Naive thymus-derived CD4-positive, alpha-beta T cell (primary cell): ENCODE measurements around the gene SFTA2. TPM values are rescaled to one million over a fixed set of nuclear protein-coding genes. Genes with fewer than 3 reads are reported as not detected.
A peak's percentile ranks its signal among the peaks of the same experiment; 100 is the strongest.

Source experiments
- ATAC-seq: fragments of 150-1000 bp; cut with Tn5 transposase; 2 replicates; pipeline ENCODE4 v1.10.0; 2021; ENCODE audit warnings: mild to moderate bottlenecking, moderate library complexity
- CTCF ChIA-PET: fragments of 350-600 bp; sonication (Branson Sonifier 250); formaldehyde crosslinking; loops from one replicate; lab custom pipeline; 2021; ENCODE audit warnings: antibody characterized with exemption; lab: Charles Lee
- POLR2A ChIA-PET: fragments of 350-600 bp; sonication (Branson Sonifier 250); formaldehyde crosslinking; loops from one replicate; lab custom pipeline; 2021; ENCODE audit warnings: antibody characterized with exemption, inconsistent platforms; lab: Charles Lee
- DNase-seq, 9 donors: peaks; one replicate each; pipeline versions ENCODE4 v3.0.0 to v3.0.0-alpha.2; 2020 to 2022; ENCODE audit warnings: mixed read lengths in 1 of 9
- H3K27ac ChIP-seq: one replicate; pipeline ENCODE4 v1.7.0; 2013; ENCODE audit warnings: mild to moderate bottlenecking, low read depth, low read length, moderate library complexity
- H3K27me3 ChIP-seq, 2 donors: one replicate each; pipeline ENCODE4 v1.7.0; 2013; ENCODE audit warnings: low read length in 2 of 2, mild to moderate bottlenecking in 2 of 2, moderate library complexity in 2 of 2; ENCODE audit not compliant: control insufficient read depth in 2 of 2, insufficient read depth in 2 of 2
- H3K36me3 ChIP-seq, 3 experiments: 1 replicate in 2 of 3; 2 replicates in 1 of 3; pipeline ENCODE4 v1.7.0; 2013; ENCODE audit warnings: low read length in 3 of 3, mild to moderate bottlenecking in 3 of 3, moderate library complexity in 1 of 3; ENCODE audit not compliant: insufficient read depth in 3 of 3, control insufficient read depth in 2 of 3
- H3K4me1 ChIP-seq, 2 donors: one replicate each; pipeline ENCODE4 v1.7.0; 2013; ENCODE audit warnings: low read length in 2 of 2, mild to moderate bottlenecking in 2 of 2, moderate library complexity in 1 of 2; ENCODE audit not compliant: control insufficient read depth in 2 of 2, insufficient read depth in 2 of 2
- H3K4me3 ChIP-seq: 2 replicates; pipeline ENCODE4 v1.7.0; 2013; ENCODE audit warnings: mild to moderate bottlenecking, low read length
- H3K9me3 ChIP-seq, 3 experiments: 1 replicate in 2 of 3; 2 replicates in 1 of 3; pipeline ENCODE4 v1.7.0; 2013; ENCODE audit warnings: low read length in 3 of 3; ENCODE audit not compliant: control insufficient read depth in 2 of 3
- H3K27ac Mint-ChIP-seq, 9 donors: one replicate each; pipeline ENCODE4 v1.8.0; 2020 to 2022; ENCODE audit warnings: mixed read lengths in 9 of 9, mild to moderate bottlenecking in 8 of 9, moderate library complexity in 5 of 9, inconsistent platforms in 2 of 9
- H3K27me3 Mint-ChIP-seq, 5 donors: one replicate each; pipeline ENCODE4 v1.8.0; 2021 to 2022; ENCODE audit warnings: mixed read lengths in 5 of 5, mild to moderate bottlenecking in 1 of 5
- H3K36me3 Mint-ChIP-seq, 5 donors: one replicate each; pipeline ENCODE4 v1.8.0; 2020 to 2022; ENCODE audit warnings: mixed read lengths in 5 of 5, mild to moderate bottlenecking in 3 of 5, inconsistent platforms in 1 of 5
- H3K4me1 Mint-ChIP-seq, 7 donors: one replicate each; pipeline ENCODE4 v1.8.0; 2020 to 2022; ENCODE audit warnings: mixed read lengths in 7 of 7, mild to moderate bottlenecking in 3 of 7, inconsistent platforms in 1 of 7
- H3K4me3 Mint-ChIP-seq, 10 donors: one replicate each; pipeline ENCODE4 v1.8.0; 2020 to 2022; ENCODE audit warnings: mild to moderate bottlenecking in 10 of 10, mixed read lengths in 10 of 10, moderate library complexity in 6 of 10, inconsistent platforms in 2 of 10
- H3K9me3 Mint-ChIP-seq, 11 donors: one replicate each; pipeline ENCODE4 v1.8.0; 2020 to 2022; ENCODE audit warnings: mixed read lengths in 11 of 11, mild to moderate bottlenecking in 4 of 11, inconsistent platforms in 1 of 11, moderate library complexity in 1 of 11
- intact Hi-C, 2 donors: fragments of 100-400 bp; cut with micrococcal nuclease; formaldehyde crosslinking; loops; one replicate each; pipeline ENCODE4 v1.15.1; 2023
- polyA plus RNA-seq, 2 donors: library from polyadenylated mRNA; unstranded; fragments of 300-500 nt; fragmentation: Illumina TruSeq; gene quantifications; one replicate each; pipeline ENCODE4 v1.2.3, GENCODE V29; 2021
- total RNA-seq, 6 experiments: library from RNA in 5 of 6; stranded (reverse) in 5 of 6; gene quantifications; 1 replicate in 5 of 6; 2 replicates in 1 of 6; pipeline ENCODE4 v1.2.3 and lab custom pipeline; 2021 to 2026

The SFTA2 gene
- total and polyA plus RNA-seq, 7 experiments from 2014 or later = 0.34 TPM; not detected in 6

- Mint-ChIP-seq H3K9me3 (no peaks in the 10 kb centered on the region), H3K4me1 (peaks cover 20 to 32% (median 21%) of the 10 kb centered on the region in 7 donors), H3K27me3 (no peaks in the 10 kb centered on the region), H3K36me3 (peaks cover 2 to 25% (median 12%) of the 10 kb centered on the region in 5 donors), H3K27ac (no peak overlapping the region), H3K4me3 (peak overlapping the region in 1 of 10 donors; percentile 38)
- Histone ChIP-seq H3K27ac (no peak overlapping the region), H3K4me1 (peaks cover 8 to 18% of the 10 kb centered on the region in 2 donors), H3K9me3 (no peaks in the 10 kb centered on the region), H3K27me3 (no peaks in the 10 kb centered on the region), H3K4me3 (no peak overlapping the region), H3K36me3 (peaks cover 0 to 41% (median 0%) of the 10 kb centered on the region in 3 experiments)
- ATAC-seq = no peak
- ChIA-PET POLR2A (interaction anchor here (1.7 kb wide), 1 partner anchor 22 kb away, joined by 5 read pairs; no protein-coding TSS in a partner anchor), CTCF (interaction anchor here (0.6 to 0.7 kb wide), 3 partner anchors 318 to 579 kb away, joined by 3 read pairs; no protein-coding TSS in a partner anchor)
- DNase-seq = no peak
- intact Hi-C loops = loop anchor here in 1 of 2 donors (10.0 kb wide), 1 partner anchor 275 kb away; the partner anchor contains the start of genes MRPS18B and PPP1R10
These were observed 41.9 kb downstream of the SFTA2 start for GRCh38 chr6:30889921-30890645.

- H3K4me3 Mint-ChIP-seq = no peak overlapping the region
- no peaks in the 10 kb centered on the region for H3K27me3 ChIP-seq
- CTCF ChIA-PET = interaction anchor here (0.6 to 0.7 kb wide), 2 partner anchors 60 to 571 kb away, joined by 3 read pairs; no protein-coding TSS in a partner anchor
- no peak overlapping the region for H3K4me3 ChIP-seq
- peaks cover 0 to 36% (median 0%) of the 10 kb centered on the region in 3 experiments for H3K36me3 ChIP-seq
- DNase-seq (no peak), ATAC-seq (no peak)
- H3K9me3 Mint-ChIP-seq = no peaks in the 10 kb centered on the region
- H3K4me1 Mint-ChIP-seq = peaks cover 15 to 35% (median 24%) of the 10 kb centered on the region in 7 donors
- intact Hi-C loops = loop anchor here in 1 of 2 donors (10.0 kb wide), 1 partner anchor 275 kb away; the partner anchor contains the start of genes MRPS18B and PPP1R10
- peaks cover 0 to 19% (median 9%) of the 10 kb centered on the region in 5 donors for H3K36me3 Mint-ChIP-seq
- POLR2A ChIA-PET = interaction anchor here (0.5 to 1.7 kb wide), 4 partner anchors 10 to 207 kb away, joined by 3 to 5 read pairs (median 4); no protein-coding TSS in a partner anchor
- H3K27ac ChIP-seq = no peak overlapping the region
- no peak overlapping the region for H3K27ac Mint-ChIP-seq
- H3K9me3 ChIP-seq = no peaks in the 10 kb centered on the region
- no peaks in the 10 kb centered on the region for H3K27me3 Mint-ChIP-seq
- peaks cover 12 to 22% of the 10 kb centered on the region in 2 donors for H3K4me1 ChIP-seq
These were observed 42.5 kb downstream of the SFTA2 start for GRCh38 chr6:30889496-30889885.

GRCh38 chr6:30888816-30889495 is 43.0 kb downstream of the SFTA2 start:
- Histone ChIP-seq H3K9me3 (no peaks in the 10 kb centered on the region), H3K36me3 (peaks cover 0 to 31% (median 0%) of the 10 kb centered on the region in 3 experiments), H3K4me1 (peaks cover 12 to 22% of the 10 kb centered on the region in 2 donors), H3K27ac (no peak overlapping the region), H3K27me3 (no peaks in the 10 kb centered on the region), H3K4me3 (no peak overlapping the region)
- CTCF ChIA-PET = interaction anchor here (0.7 kb wide), 1 partner anchor 59 kb away, joined by 3 read pairs; no protein-coding TSS in a partner anchor
- DNase-seq = no peak
- Mint-ChIP-seq H3K4me3 (no peak overlapping the region), H3K27me3 (no peaks in the 10 kb centered on the region), H3K27ac (peak overlapping the region in 1 of 9 donors; percentile 22), H3K4me1 (peaks cover 15 to 35% (median 24%) of the 10 kb centered on the region in 7 donors), H3K36me3 (peaks cover 0 to 19% (median 9%) of the 10 kb centered on the region in 5 donors), H3K9me3 (no peaks in the 10 kb centered on the region)
- POLR2A ChIA-PET = interaction anchor here (0.5 to 1.7 kb wide), 7 partner anchors 10 to 259 kb away, joined by 3 to 5 read pairs (median 4); no protein-coding TSS in a partner anchor
- no peak for ATAC-seq
- intact Hi-C loops = loop anchor here in 1 of 2 donors (10.0 kb wide), 1 partner anchor 274 kb away; the partner anchor contains the start of genes MRPS18B and PPP1R10

- Mint-ChIP-seq H3K9me3 (no peaks in the 10 kb centered on the region), H3K27ac (peak overlapping the region in 3 of 9 donors; percentile 10 to 22 (median 19))
- POLR2A ChIA-PET = interaction anchor here (0.5 to 1.1 kb wide), 5 partner anchors 9 to 259 kb away, joined by 3 to 5 read pairs (median 3); no protein-coding TSS in a partner anchor
These were observed 43.8 kb downstream of the SFTA2 start for GRCh38 chr6:30887901-30888815.

GRCh38 chr6:30886897-30887255 is 45.1 kb downstream of the SFTA2 start:
- Histone ChIP-seq H3K4me1 (peaks cover 12 to 35% of the 10 kb centered on the region in 2 donors), H3K36me3 (peaks cover 0 to 18% (median 0%) of the 10 kb centered on the region in 3 experiments), H3K9me3 (no peaks in the 10 kb centered on the region), H3K4me3 (no peak overlapping the region), H3K27ac (no peak overlapping the region), H3K27me3 (no peaks in the 10 kb centered on the region)
- Mint-ChIP-seq H3K4me3 (peak overlapping the region in 6 of 10 donors; percentile 19 to 90 (median 82)), H3K9me3 (no peaks in the 10 kb centered on the region), H3K4me1 (peaks cover 25 to 46% (median 32%) of the 10 kb centered on the region in 7 donors), H3K36me3 (peaks cover 0 to 13% (median 6%) of the 10 kb centered on the region in 5 donors), H3K27ac (peak overlapping the region in 4 of 9 donors; percentile 32 to 90 (median 84)), H3K27me3 (peaks cover 0 to under 1% (median 0%) of the 10 kb centered on the region in 5 donors)
- POLR2A ChIA-PET = interaction anchor here (0.6 to 1.0 kb wide), 2 partner anchors 60 to 193 kb away, joined by 3 to 6 read pairs; no protein-coding TSS in a partner anchor
- no peak for ATAC-seq
- intact Hi-C loops = loop anchor here in 1 of 2 donors (1.0 to 10.0 kb wide), 2 partner anchors 27 to 272 kb away; partner anchors contain the start of genes MRPS18B, PPP1R10 and VARS2
- CTCF ChIA-PET = interaction anchor here (0.9 to 12.4 kb wide), 2 partner anchors 8 to 56 kb away, joined by 3 to 172 read pairs; no protein-coding TSS in a partner anchor
- DNase-seq = no peak

More at GRCh38 chr6:30887901-30888815, 43.8 kb downstream of the SFTA2 start:
- H3K27me3 ChIP-seq = no peaks in the 10 kb centered on the region
- no peak overlapping the region for H3K27ac ChIP-seq
- Mint-ChIP-seq H3K36me3 (peaks cover 0 to 19% (median 9%) of the 10 kb centered on the region in 5 donors), H3K27me3 (no peaks in the 10 kb centered on the region), H3K4me1 (peaks cover 20 to 42% (median 30%) of the 10 kb centered on the region in 7 donors), H3K4me3 (no peak overlapping the region)
- H3K4me3 ChIP-seq = no peak overlapping the region
- no peak for ATAC-seq
- no peak for DNase-seq
- H3K4me1 ChIP-seq = peaks cover 12 to 29% of the 10 kb centered on the region in 2 donors
- H3K9me3 ChIP-seq = no peaks in the 10 kb centered on the region
- peaks cover 0 to 26% (median 0%) of the 10 kb centered on the region in 3 experiments for H3K36me3 ChIP-seq
- intact Hi-C loops = loop anchor here in 1 of 2 donors (10.0 kb wide), 1 partner anchor 273 kb away; the partner anchor contains the start of genes MRPS18B and PPP1R10
- CTCF ChIA-PET = no interaction called here
